Activated gamma-delta T cell treated with anti-CD3 and anti-CD28 coated beads, Interleukin-2, amount 50 U/mL, for 16 hours (primary cell): Measurements from ENCODE around the gene AFF1.
"Not testable (repeated sequence)": the region's sequence is repeated elsewhere in the genome, so short reads cannot be mapped to it uniquely, and the experiment has no call there.

ENCODE experiments used
- DNase-seq: peaks from one replicate; pipeline ENCODE4 v3.0.0-alpha.2; 2020; ENCODE audit warnings: low read depth

Gene AFF1

DNA sequence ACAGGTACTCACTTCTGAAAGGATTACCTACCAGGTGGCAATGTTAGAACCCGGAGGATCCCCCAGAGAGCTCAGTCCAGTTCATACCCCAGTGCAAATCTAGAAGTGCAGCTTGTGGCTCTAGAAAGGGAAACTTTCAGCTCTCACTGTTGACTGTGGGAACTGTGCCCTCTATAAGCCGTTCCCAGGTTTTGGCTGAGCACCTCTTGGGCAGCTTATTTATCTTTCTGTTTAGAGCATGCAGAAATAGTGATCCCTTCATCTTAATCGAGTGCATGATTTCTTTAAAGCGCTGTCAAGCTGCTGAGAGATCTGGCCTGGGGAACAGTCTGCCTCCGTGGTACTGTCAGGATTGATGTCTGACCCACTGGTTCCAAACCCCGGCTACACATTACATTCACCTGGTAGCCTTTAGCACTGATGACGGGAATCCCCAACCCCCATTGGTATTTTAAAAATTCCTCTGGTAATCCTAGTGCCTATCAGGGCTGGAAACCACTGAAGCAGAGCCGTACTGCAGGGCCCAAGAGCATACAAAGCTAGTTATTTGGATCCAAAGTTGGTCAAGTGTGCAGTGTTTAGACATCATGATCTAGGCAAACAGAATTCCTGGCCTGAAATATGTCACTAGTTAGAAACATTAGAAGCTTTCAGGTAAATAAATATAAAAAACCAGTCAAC, 182.4 kb downstream of the AFF1 start:
- DNase-seq = no peak

DNA sequence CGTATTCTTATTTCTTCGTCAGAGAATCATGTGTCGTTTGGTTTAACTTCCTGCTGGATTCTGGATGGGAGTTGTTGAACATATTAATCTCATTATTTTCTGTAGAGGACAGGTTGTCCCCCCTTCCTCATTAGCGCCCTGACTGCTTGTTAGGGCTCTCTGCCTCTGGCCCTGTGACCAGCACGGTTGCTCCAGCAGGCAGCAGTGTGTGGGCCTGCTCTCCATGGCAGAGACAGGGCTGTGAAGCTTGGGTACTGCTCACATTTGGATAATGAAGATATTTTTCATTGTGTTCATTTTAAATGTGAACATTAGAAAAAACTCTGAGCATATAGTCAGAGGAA, 182.9 kb downstream of the AFF1 start:
- no peak for DNase-seq

DNA sequence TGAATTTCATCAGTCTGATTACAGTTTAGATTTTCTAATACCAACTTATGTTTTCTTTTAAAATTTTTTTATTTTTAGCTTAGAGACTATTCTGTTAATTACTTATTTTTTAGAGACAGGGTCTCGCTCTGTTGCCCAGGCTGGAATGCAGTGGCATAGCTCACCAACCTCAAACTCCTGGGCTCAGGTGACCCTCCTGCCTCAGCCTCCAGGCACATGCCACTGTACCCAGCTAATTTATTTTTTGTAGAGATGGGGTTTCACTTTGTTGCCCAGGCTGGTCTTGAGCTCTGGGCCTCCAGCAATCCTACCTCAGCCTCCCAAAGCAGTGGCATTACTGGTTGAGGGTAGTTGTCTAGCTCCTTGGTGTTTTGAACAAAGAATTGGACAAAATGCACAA, 183.6 kb downstream of the AFF1 start:
- DNase-seq = no peak

DNA sequence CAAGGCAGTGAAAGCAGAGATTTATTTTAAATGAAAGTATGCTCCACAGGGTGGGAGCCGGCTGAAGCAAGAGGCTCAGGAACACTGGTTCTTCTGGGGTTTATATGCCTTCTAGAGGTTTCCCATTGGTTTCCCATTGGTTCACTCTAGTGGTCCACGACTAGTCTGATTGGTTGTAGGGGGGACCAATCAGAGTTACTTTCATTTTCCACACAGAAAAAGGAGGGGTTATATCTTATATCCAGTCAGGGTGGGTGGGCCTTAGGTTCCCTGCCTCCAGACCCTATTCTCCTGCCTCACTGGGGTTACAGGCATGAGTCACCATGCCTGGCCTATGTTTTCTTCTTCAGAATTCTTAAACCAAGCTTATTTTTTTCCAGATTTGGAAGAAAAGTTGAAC, 184.0 kb downstream of the AFF1 start:
- no peak for DNase-seq

DNA sequence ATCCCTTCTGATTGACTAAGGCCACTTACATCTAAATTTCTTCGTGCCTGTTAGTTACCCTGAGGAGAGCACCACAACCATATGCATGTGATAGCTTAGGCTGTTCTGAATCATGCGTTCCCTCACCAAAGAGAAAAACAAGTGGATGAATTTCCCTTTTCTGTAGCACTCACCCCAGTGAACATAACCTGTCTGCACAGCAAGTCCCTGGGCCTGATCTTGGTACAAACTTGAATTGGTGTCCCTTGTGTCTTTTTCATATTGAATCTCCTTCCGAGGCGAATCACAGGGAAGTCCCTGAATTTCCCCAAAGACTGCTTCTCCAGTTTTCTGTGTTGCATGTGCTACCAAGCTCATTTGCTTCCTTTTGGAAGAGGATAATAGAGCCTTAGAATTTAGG, 185.2 kb downstream of the AFF1 start:
- no peak for DNase-seq

DNA sequence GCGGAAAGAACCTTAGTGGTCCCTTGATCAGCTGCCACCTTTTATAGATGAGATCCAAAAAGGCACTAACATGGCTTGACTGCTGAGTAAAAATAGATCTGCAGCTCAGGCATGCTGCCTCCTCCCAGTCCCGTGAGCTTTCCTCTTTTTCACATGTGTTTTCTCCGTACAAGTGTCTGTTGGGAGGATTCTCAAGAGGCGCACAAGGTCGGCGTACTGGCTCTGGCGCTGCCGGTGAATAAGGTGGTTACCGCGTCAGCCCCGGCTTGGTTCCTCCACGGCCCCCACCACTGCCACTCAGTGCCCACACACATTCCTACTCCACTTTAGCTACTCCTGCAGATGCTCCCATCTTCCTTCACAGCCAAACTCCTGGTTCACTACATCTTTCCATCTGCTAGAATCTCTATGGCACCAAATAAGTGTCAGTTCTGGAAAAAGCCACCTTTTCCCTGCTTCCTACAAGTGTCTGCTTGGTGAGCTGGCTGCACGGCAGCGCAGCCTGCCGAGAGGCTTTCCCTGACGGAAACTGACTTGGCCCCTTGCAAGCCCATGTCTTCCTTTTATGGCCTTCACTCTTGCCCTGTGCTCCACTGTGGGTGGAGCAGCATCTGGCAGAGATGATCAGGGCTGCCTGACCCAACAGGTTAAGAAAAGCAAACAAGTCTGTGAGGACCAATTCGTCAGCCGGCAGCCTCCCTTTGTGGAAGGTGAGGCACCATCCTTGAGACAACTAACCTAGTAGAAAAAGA, 185.8 kb downstream of the AFF1 start:
- no peak for DNase-seq

DNA sequence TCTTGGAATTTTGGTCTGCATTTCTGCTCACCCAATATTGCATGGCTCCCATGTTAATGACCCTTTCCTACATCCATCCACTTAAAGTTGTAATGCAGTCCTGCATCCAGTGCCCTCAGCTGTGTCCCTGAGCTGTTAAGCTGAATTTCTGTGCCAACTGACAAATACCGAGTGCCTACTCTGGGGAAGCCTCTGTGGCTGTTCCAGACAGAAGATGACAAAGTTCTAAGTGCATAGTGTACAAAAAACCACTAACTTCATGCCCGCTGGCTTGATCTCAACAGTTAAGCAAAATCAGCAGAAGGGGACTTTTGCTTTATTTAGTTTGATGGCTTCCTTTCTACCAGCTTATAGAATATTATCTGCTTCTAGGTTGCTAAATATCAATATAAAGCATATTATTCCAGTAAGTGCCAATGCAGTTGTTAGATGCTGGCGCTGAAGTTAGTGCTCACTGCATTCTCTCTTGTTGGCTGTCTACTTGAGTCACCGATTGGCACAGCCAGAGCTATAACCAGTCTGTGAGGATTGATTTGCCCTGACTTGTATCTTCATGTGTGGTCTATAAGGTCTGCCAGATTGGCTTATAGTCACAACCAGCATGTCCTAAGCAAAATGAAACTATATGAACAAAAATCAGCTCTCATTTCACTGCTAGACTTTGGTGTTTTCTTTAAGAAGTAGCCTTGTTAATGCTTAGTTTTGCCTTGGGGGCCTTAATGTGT, 186.7 kb downstream of the AFF1 start:
- DNase-seq = no peak

DNA sequence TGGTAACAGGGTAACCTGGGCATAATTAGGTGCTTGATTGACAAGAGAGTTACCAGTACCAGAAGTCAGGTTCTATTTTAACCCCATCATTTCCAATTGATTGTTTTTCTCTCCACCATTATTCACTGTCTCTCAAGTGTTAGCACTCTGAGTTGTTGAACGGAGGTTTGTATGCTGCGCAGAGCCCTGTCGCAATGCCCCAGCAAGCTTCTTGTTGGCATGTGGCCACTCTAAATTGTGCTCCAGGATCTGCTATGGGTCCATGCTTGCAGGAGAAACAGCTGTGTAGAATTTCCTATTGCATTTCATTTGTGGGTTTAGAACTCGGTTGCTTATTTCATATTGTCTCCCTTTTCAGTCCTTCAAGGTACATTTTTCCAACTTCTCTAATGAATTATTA, 187.4 kb downstream of the AFF1 start:
- DNase-seq = no peak

DNA sequence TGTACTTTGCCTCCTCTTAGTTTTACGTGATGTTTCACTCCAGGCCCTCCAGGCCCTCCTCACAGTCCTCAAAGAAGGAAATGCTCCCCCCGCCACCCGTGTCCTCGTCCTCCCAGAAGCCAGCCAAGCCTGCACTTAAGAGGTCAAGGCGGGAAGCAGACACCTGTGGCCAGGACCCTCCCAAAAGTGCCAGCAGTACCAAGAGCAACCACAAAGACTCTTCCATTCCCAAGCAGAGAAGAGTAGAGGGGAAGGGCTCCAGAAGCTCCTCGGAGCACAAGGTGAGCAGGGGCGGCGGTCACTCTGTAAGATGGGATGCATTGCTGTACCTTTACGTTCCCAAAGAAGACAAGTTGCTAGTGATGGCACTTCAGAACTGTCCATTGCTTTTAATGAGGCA, 191.2 kb downstream of the AFF1 start:
- no peak for DNase-seq

DNA sequence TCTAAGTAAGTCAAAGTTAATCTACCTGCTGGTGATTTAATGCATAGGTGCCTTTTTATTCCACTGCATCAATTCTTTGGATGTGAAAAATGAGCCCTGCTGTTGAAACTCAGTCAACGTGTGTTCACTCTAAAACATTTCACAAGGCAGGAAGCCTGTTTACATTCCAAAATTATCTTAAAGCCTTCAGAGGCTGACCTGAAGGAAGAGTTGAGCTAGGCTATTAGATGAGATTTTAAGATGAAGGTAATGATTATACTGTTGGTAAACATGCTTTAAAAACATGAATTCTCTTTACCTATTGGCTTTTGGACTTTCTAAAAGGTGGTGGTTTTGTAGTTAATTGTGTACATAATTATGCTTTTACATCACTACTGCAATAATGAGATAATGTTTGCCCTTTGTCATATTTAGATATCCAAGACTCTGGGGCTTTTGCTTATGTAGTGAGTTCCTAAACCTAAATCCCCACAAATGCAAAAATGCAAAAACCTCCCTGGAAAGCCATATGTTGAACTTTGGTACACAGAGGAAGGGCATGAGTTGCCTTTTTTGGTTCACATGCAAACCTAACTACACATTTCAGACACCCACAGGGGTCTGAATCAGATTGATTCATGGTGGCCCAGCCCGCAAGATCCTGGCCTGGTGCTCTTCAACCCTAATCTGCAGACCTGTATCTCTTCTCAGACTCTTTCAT, 193.3 kb downstream of the AFF1 start:
- no peak for DNase-seq

DNA sequence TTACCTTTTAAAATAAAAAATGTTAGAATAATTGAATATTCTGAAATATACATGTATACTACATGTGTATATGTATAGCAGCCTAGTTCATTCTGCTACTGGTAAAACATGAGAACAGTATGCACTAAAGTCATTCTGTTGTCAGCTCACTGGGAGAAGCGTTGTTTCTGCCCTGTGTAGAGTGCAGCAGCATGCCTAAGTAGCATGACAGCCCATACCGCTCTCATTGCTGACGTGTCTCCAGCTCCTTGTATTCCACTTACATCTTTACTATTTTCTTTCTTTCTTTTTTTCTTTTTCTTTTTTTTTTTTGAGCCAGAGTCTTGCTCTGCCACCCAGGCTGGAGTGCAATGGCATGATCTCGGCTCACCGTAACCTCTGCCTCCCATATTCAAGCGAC, 194.9 kb downstream of the AFF1 start:
- DNase-seq = no peak

DNA sequence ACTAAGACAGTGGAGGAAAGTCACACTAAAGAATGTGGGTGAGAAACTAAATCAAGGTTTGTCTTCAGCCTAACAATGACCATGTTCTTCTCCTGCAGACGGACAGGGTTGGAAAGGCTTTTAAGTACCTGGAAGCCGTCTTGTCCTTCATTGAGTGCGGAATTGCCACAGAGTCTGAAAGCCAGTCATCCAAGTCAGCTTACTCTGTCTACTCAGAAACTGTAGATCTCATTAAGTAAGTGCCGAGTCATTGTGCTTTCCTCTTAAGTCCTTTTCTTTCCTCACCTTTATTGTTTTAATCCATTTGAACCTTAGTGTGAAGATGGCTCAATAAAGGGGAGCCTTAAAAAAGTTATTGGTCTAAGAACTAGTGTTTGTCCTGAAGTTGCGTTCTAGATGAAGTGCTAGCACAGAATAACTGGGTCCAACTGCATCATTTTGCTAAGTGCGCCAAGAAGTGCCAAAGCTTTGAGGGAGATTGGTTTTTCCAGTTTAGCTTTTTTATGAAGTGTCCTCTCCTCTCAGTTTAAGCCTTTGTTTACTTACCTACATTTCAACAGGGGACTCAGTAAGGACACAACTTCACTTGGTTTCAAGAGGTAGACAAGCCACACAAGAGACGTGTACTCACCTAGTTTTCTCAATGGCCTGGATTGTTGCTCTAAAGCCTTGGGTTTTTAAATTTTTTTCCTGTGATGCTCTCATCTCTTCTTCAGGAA, 196.3 kb downstream of the AFF1 start:
- DNase-seq = no peak

DNA sequence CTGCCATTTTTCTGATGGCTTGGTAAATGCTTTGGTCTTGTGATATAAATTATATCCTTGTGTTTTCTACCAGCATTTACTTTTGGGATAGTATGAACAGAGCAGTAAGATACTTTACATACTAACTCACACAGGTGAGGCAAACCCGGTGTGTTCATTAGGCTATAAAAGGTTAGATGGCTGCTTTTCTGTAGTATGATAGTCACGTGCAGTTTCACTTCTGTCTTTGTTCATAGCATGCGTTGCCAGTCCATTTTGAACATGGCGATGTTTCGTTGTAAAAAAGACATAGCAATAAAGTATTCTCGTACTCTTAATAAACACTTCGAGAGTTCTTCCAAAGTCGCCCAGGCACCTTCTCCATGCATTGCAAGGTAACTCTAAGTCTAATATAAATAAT, 197.2 kb downstream of the AFF1 start:
- no peak for DNase-seq

DNA sequence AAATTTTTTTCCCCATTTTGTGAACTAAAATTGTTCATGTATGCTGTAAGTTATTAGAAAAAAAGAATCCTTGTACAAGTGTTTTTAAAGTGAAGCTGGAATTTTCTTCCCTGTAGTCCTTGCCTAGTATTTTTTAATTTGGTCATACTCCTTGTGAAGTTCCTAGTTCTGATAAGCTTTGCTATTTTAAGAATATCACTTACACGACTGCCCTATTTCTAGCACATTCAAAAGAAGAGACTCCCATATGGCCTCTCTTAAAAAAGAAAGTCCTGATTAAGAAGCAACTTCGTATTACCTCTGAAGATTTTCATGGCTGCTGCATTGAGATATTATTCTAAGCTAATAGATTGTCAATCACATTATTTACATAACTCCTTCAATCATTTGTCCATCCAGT, 198.4 kb downstream of the AFF1 start:
- DNase-seq = no peak

DNA sequence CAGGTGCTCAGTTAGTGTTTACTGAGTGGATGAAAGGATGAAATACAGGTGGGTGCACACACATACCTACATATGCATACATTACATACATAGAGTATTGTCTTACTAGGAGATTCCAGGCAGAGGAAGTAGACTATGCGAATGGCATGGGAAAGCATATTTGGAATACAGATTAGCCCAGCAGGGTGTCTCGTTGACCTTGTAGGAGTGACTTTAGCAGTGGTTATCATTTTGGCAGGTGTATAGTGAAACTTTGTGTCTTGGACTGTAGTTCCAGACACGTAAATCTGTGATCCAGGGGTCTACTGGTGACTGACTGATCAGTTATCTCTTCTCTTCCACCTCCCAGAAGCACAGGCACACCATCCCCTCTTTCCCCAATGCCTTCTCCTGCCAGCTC, 199.3 kb downstream of the AFF1 start:
- no peak for DNase-seq

DNA sequence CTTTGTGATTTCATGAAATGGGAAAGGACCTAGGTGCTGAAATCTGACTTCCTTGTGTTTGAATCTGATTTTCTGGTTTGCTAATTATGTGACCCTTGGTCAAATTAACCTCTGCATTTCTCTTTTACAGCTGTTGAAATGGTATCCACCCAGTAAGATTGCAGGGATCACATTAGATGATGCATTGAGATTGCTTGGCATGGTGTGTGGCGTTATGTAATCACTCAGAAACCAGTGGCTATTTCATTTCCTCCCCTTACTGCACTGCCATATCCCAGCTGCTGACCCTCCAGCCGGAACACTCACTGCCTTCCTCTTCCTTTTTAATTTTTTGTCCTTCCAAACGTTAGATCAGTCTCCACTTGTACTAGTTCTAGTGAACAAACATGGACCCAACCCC, 206.6 kb downstream of the AFF1 start:
- no peak for DNase-seq

DNA sequence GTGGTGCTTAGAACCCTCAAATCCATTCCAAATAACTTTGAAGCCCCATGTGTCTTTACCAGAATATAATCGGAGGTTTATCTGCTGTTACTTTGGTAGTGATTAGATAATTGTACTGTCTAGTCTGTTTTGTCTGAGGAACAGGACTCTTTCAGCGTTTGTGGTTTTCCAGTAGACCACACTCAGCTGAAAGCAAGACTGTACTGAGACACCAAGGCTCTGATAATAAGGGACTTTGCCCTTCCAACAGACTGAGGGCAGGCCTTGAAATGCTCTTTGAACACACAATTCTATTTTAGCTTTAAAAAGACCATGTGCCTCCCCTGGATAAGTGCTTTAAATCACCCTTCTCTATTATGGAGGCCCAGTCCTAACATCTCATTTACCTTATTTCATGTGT, 209.5 kb downstream of the AFF1 start:
- DNase-seq = no peak

DNA sequence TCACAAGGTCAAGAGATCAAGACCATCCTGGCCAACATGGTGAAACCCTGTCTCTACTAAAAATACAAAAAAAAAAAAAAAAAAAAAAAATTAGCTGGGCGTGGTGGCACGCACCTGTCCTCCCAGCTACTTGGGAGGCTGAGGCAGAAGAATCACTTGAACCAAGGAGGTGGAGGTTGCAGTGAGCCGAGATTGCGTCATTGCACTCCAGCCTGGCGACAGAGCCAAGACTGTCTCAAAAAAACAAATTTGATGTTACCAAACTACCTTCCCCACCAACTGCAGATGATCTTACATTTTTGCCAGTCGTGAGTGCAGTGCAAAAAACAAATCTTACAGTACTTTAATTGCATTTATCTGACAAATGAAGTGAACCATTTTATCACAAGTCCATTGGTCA, 211.1 kb downstream of the AFF1 start:
- not testable (repeated sequence) for DNase-seq

DNA sequence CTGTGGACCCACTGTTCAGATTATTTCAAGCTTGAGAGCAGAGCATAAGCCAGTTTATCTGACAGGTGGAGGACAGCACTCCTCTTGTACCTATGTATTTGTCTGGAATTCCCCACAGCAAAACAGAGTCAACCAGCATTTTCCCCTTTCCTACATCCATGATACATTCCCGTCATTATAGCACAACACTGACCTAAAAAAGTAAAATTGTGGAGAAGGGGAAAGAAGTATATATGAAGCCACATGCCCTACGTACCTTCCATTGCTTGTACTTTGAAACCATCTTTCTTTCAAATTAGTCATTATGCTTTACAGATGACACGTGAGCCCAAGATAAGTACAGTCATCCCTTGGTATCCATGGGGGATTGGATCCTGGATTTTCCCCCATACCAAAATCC, 212.3 kb downstream of the AFF1 start:
- DNase-seq = no peak

DNA sequence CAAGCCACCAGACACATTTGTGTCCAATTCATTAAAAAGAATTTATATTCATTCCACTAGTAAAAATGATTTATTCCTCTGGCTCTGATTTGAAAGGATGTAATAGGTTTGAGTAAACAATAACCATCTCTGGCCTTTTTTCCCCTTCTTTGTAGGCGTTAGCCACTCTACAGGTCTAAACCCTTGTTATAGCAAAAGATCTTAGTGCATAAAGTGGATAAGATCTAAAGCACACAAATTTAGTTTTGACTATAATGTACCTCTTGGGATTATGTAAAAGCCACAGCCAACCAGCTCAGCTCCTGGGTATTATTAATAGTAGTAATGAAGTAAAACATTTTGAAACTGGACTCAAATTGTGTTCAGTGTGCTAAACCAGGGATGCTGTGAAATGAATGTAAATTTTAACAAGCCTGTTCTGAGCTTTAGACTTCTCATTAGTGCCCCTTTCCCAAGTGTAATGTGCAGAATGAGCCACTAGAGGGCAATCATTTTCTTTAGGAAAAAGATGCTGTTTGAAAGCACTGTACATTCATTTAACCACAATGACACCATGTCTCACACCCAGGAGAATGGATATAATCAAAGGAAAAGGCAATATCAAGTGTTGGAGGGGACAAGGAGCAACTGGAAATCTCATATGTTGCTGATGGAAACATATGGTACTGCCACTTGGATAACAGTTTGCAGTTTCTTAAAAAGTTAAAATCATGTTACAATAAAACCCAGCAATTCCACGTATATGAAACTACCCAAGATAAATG, 215.9 kb downstream of the AFF1 start:
- peak; percentile 34 for DNase-seq

DNA sequence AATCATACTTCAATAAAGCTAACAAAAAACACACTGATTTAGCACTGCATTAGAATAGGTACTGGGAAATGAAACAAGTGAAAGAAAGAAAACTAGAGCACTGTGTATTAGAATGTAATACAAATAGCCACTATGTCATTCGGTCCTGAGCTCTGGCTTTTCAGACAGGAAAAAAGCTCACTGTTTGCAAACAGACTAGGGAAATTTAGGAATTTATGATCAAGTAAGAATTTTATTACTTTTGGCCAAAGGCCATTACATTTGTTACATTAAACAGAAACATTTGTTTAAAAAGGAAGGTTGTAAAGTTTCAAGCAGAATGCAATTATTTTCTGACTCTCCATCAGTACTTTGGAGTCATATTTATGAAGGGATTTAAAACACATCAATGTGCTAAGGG, 216.9 kb downstream of the AFF1 start:
- DNase-seq = no peak
